Astrocyte of the cerebellum (primary cell): Measurements from ENCODE around the gene NXN.
"Not testable (repeated sequence)": the region's sequence is repeated elsewhere in the genome, so short reads cannot be mapped to it uniquely, and the experiment has no call there.

Experiments used
- DNase-seq: peaks from one replicate; pipeline ENCODE4 v3.0.0-alpha.2; 2011; ENCODE audit warnings: low read depth
- H3K4me3 ChIP-seq: 2 replicates; pipeline ENCODE4 v1.5.1; 2011; ENCODE audit warnings: mild to moderate bottlenecking, low read depth, low read length, moderate library complexity
- CTCF ChIP-seq: IDR thresholded peaks from 2 replicates; pipeline ENCODE4 v1.5.1; 2012; ENCODE audit warnings: low read length, low read depth, moderate library complexity, mild to moderate bottlenecking; ENCODE audit errors: missing control alignments
- in situ Hi-C: cut with HindIII; loops from 2 replicates; pipeline ENCODE4 v1.10.0; 2017; ENCODE audit warnings: low sequenced_read_pairs

The NXN gene

GRCh38 chr17:860805-861204, 118.8 kb downstream of the NXN start:
- in situ Hi-C loops: no loop called here
- H3K4me3 ChIP-seq: no peak overlapping the region
- DNase-seq: no peak
- no peak for TF ChIP-seq CTCF

GRCh38 chr17:859824-860195, 119.8 kb downstream of the NXN start:
- in situ Hi-C loops: no loop called here
- no peak for TF ChIP-seq CTCF
- DNase-seq: no peak
- H3K4me3 ChIP-seq: no peak overlapping the region

- DNase-seq: no peak
- in situ Hi-C loops: no loop called here
- TF ChIP-seq CTCF: no peak
- H3K4me3 ChIP-seq: no peak overlapping the region
Measured at GRCh38 chr17:859061-859823, 120.3 kb downstream of the NXN start.

- no peak overlapping the region for H3K4me3 ChIP-seq
- no peak for TF ChIP-seq CTCF
- no peak for DNase-seq
- in situ Hi-C loops: no loop called here
Measured at GRCh38 chr17:856149-856548, 123.4 kb downstream of the NXN start.

- no peak overlapping the region for H3K4me3 ChIP-seq
- DNase-seq: no peak
- TF ChIP-seq CTCF: no peak
- in situ Hi-C loops: no loop called here
Measured at GRCh38 chr17:855569-855968, 124.0 kb downstream of the NXN start.

- H3K4me3 ChIP-seq, DNase-seq, in situ Hi-C loops: not testable (repeated sequence)
Measured at GRCh38 chr17:852850-853249, 126.7 kb downstream of the NXN start.

- no peak for DNase-seq
- no peak overlapping the region for H3K4me3 ChIP-seq
- in situ Hi-C loops: no loop called here
- no peak for TF ChIP-seq CTCF
Measured at GRCh38 chr17:852349-852748, 127.2 kb downstream of the NXN start.
